Fibroblast of villous mesenchyme (primary cell): ENCODE data around the gene FBXW12. TPM values are rescaled to one million over a fixed set of nuclear protein-coding genes. Genes with fewer than 3 reads are reported as not detected.
A peak's percentile ranks its signal among the peaks of the same experiment; 100 is the strongest.

Source experiments
- DNase-seq: peaks from one replicate; pipeline ENCODE4 v3.0.0-alpha.2; 2010; ENCODE audit warnings: low read depth
- H3K4me3 ChIP-seq: 2 replicates; pipeline ENCODE4 v1.5.1; 2011; ENCODE audit warnings: low read depth, mild to moderate bottlenecking, low read length
- CTCF ChIP-seq: IDR thresholded peaks from 2 replicates; pipeline ENCODE4 v1.5.1; 2012; ENCODE audit warnings: low read depth, mild to moderate bottlenecking, low read length; ENCODE audit not compliant: insufficient read depth
- small RNA-seq: library from RNA; depleted of rRNA; stranded (forward); fragments of <200 nt; gene quantifications from one replicate; pipeline ENCODE3, GENCODE V24; 2012
- total RNA-seq: library from RNA; depleted of rRNA; stranded (reverse); fragments of >200 nt; gene quantifications from 2 replicates; pipeline ENCODE4 v1.2.3, GENCODE V29; 2012

FBXW12 gene
- total RNA-seq, 1 donor, result not detected

DNA sequence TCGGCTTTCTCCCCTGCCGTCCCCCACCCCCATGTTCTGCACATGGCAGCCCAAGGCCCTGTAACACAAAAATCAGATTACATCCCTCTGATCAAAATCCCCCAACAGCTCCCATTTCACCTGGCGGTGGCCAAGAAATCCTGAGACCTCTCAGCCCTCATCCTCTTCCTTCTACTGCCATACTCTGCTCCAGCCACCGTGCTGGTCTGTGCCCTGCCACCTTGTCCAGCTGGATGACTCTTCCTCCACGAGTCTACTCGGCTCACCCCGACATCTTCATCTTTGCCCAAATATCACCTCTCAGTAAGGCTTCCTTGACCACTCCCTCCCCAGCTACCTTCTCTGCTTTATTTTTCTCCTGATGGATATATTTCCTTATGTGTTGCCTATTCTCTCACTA lies 64.8 kb downstream of the FBXW12 start:
- no peak for TF ChIP-seq CTCF
- DNase-seq, result no peak
- H3K4me3 ChIP-seq, result no peak overlapping the region

DNA sequence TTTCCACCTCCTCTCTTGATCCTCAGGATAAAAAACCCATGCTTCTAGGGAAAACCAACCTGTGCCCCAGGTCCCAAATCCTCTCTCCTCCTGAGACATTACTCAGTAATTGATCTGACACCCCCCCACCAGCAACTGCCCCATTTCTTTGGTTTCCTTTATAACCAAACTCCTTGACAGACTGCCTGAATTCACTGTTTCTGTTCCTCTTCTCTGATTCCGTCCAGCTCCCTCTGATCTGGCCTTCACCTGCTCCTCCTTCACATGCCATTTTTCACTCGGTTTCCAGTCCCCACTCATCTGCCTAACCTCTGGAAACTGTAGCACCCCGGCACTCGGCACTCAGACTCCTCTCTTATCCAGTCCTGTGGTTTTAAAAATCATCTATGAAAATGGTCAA lies 65.8 kb downstream of the FBXW12 start:
- DNase-seq, result no peak
- no peak overlapping the region for H3K4me3 ChIP-seq
- no peak for TF ChIP-seq CTCF

- no peak for TF ChIP-seq CTCF
- peak; percentile 96 for DNase-seq
- H3K4me3 ChIP-seq, result peak within 1 kb of the TSS; percentile 85
Observed at GRCh38 chr3:48439820-48440589, 68.0 kb downstream of the FBXW12 start, which contains the start of the genes CCDC51 and TMA7. CCDC51 (minus strand) TSS chr3:48440119; CDS start chr3:48435128, 4,991 bp downstream. TMA7 (plus strand) TSS chr3:48440257; CDS start chr3:48440297, 40 bp downstream.

DNA sequence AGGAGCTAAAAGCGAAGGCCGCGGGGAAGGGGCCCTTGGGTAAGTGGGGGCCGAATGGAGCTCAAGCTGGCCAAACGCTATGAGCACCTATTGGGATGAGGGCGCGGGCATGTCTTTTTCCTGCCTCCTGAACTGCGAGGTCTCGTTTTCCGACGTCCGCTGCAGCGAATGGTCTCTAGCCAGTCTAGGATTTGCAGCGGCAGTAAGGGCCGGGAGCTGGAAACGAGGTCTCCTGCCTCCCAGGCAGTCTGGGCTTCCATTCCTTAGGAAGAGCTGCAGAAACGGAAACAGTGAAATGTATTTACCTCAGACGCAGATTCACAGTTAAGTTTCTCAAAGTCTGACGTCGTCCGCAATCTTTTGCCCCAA lies 68.6 kb downstream of the FBXW12 start:
- no peak for TF ChIP-seq CTCF

GRCh38 chr3:48441940-48442339 lies 69.9 kb downstream of the FBXW12 start:
- no peak for TF ChIP-seq CTCF
- DNase-seq, result no peak
- peak overlapping the region; percentile 85 for H3K4me3 ChIP-seq

More for the DNA sequence above, 68.6 kb downstream of the FBXW12 start:
- peak; percentile 42 for DNase-seq
- peak overlapping the region; percentile 85 for H3K4me3 ChIP-seq

Small RNA genes within 50 kb of the gene (small RNA-seq; reads per million reads assigned to genes)
- gene RN7SL321P, result not detected

Other genes with a start within 250 kb of the FBXW12 start
- 8.7 and 9.9 TPM in 2 replicates for gene CDC25A, start 183.8 kb upstream of the FBXW12 start, total RNA-seq
- gene CAMP, start 148.7 kb upstream of the FBXW12 start, total RNA-seq, result not detected in 2 replicates
- 3.9 and 4.7 TPM in 2 replicates for gene ZNF589, start 131.1 kb upstream of the FBXW12 start, total RNA-seq
- 21.6 and 25.9 TPM in 2 replicates for gene NME6, start 70.9 kb upstream of the FBXW12 start, total RNA-seq
- not detected in 2 replicates for gene SPINK8, start 38.6 kb upstream of the FBXW12 start, total RNA-seq
- 26.1 and 35.0 TPM in 2 replicates for gene PLXNB1, start 57.9 kb downstream of the FBXW12 start, total RNA-seq
- gene CCDC51, start 67.9 kb downstream of the FBXW12 start, total RNA-seq, result 15.5 and 21.2 TPM in 2 replicates
- 186 and 216 TPM in 2 replicates for gene TMA7, start 68.0 kb downstream of the FBXW12 start, total RNA-seq
- 5.5 and 7.8 TPM in 2 replicates for gene ATRIP, start 74.5 kb downstream of the FBXW12 start, total RNA-seq
- 113 and 121 TPM in 2 replicates for gene SHISA5, start 132.0 kb downstream of the FBXW12 start, total RNA-seq
- gene PFKFB4, start 184.6 kb downstream of the FBXW12 start, total RNA-seq, result 18.1 and 22.5 TPM in 2 replicates
- 6.0 and 11.9 TPM in 2 replicates for gene UCN2, start 191.6 kb downstream of the FBXW12 start, total RNA-seq
- gene COL7A1, start 223.1 kb downstream of the FBXW12 start, total RNA-seq, result 79.0 and 140 TPM in 2 replicates
- 405 and 418 TPM in 2 replicates for gene UQCRC1, start 237.4 kb downstream of the FBXW12 start, total RNA-seq
- gene TMEM89, start 249.6 kb downstream of the FBXW12 start, total RNA-seq, result not detected in 2 replicates